OCI-LY1 (cell line): ENCODE measurements around the gene WASF1.

Experiments used
- CTCF ChIP-seq: fragments of 200-600 bp; sonication (generic), shearing (Covaris generic); IDR thresholded peaks from 2 replicates; pipeline ENCODE4 v1.5.1; 2017; ENCODE audit warnings: mild to moderate bottlenecking, antibody characterized with exemption, low read length, moderate library complexity, mixed read lengths
- EZH2 ChIP-seq: fragments of 200-600 bp; sonication (generic), shearing (Covaris generic); IDR thresholded peaks from 2 replicates; pipeline ENCODE4 v1.8.0; 2017; ENCODE audit warnings: borderline replicate concordance, mixed run types, mild to moderate bottlenecking, antibody characterized with exemption, low read length, moderate library complexity, mixed read lengths

GRCh38 chr6:110130362-110130761 is 49.1 kb downstream of the WASF1 start:
- no peak for TF ChIP-seq CTCF
- no peak for TF ChIP-seq EZH2
